ENCODE results near the gene TOR1A.
"Not testable (repeated sequence)": the region's sequence is repeated elsewhere in the genome, so short reads cannot be mapped to it uniquely, and the experiment has no call there.

Gene TOR1A

DNA sequence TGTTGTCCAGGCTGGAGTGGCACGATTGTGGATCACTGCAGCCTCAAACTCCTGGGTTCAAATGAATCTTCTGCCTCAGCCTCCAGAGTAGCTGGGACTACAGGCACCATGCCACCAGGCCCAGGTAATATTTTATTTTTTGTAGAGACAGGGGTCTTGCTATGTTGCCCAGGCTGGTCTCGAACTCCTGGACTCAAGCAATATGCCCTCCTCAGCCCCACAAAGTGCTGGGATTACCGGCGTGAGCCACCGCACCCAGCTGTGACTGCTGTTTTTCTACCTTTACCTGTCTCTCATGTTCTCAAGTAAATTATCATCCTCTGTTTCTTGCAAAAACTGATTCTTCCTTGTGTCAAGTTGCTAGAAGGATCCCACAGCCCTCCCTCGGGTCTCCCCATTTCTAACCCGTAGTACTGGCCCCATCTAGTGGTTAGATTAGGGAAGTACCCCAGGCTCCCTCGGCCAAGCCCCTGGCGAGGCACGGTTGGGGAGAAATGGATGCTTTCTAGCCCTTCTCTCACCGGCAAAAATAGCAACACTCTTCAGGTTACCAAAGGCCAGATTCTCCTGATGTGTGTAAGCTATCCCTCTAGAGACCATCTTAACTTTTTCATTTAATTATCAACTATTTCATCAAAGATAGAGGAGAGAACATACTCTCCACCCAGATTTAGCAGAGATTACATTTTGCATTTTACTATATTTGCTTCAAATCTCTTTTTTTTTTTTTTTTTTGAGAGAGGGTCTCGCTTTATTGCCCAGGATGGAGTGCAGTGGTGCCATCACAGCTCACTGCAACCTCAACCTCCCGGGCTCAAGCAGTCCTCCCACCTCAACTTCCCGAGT, 40.2 kb downstream of the TOR1A start:
- Mint-ChIP-seq H3K36me3 (no peaks in the 10 kb centered on the region), H3K4me1 (peaks cover 5% of the 10 kb centered on the region), H3K4me3 (no peak overlapping the region), H3K27me3 (no peaks in the 10 kb centered on the region), H3K27ac (no peak overlapping the region), H3K9me3 (no peaks in the 10 kb centered on the region)

DNA sequence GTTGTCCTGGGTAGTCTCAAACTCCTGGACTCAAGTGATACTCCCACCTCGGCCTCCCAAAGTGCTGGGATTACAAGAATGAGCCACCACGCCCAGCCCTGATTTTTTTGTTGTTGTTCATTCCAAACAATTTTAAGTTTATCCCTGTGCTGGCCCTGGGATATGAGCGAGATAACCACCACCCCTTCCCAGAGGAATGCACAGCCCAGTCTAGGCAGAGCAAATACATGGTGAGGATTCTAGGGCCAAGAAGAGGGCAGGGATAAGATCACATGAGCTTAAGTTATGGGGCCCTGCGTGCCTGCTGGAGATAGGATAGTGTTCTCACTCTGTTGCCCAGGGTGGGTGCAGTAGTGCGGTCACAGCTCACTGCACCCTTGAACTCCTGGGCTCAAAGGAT, 42.0 kb downstream of the TOR1A start:
- Mint-ChIP-seq H3K36me3 (no peaks in the 10 kb centered on the region), H3K4me3 (no peak overlapping the region), H3K9me3 (no peaks in the 10 kb centered on the region), H3K27ac (no peak overlapping the region), H3K27me3 (no peaks in the 10 kb centered on the region), H3K4me1 (peaks cover 13% of the 10 kb centered on the region)

DNA sequence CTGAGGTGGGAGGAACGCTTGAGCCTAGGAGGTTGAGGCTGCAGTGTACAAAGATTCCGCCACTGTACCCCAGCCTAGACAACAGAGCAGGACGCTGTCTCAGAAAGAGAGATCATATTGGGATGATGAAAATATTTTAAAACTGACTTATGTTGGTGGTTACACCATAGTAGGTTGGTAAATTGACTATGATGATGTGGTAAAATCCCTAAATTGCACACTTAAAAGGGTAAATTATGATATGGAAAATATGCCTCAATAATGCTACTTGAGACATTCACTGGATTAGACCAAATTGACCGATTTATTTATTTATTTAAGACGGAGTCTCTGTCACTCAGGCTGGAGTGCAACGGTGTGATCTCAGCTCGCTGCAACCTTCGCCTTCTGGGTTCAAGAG, 42.8 kb downstream of the TOR1A start:
- Mint-ChIP-seq H3K36me3 (no peaks in the 10 kb centered on the region), H3K27me3 (no peaks in the 10 kb centered on the region), H3K27ac (no peak overlapping the region), H3K4me1 (peaks cover 14% of the 10 kb centered on the region), H3K4me3 (no peak overlapping the region), H3K9me3 (no peaks in the 10 kb centered on the region)

DNA sequence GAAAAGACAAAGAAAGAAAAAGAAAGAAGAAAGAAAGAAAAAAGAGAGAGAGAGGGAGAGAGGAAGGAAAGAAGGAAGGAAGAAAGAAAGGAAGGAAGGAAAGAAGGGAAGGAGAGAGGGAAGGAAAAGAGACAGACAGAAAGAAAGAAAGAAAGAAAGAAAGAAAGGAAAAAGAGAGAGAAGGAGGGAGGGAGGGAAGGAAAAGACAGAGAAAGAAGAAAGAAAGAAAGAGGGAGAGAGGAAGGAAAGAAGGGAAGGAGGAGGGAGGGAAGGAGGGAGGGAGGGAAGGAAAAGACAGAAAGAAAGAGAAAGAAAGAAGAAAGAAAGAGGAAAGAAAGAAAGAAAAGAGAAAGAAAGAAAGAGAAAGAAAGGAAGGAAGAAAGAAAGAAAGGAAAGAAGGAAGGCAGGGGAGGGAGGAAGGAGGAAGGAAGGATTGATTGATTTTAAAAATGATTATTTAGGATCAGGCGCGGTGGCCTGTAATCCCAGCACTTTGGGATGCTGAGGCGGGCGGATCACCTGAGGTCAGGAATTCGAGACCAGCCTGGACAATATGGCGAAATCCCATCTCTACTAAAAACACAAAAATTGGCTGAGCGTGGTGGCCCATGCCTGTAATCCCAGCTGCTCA, 44.3 kb downstream of the TOR1A start:
- Mint-ChIP-seq H3K4me1 (peaks cover 14% of the 10 kb centered on the region), H3K4me3 (no peak overlapping the region), H3K36me3 (no peaks in the 10 kb centered on the region), H3K27me3 (no peaks in the 10 kb centered on the region), H3K27ac (no peak overlapping the region), H3K9me3 (no peaks in the 10 kb centered on the region)

DNA sequence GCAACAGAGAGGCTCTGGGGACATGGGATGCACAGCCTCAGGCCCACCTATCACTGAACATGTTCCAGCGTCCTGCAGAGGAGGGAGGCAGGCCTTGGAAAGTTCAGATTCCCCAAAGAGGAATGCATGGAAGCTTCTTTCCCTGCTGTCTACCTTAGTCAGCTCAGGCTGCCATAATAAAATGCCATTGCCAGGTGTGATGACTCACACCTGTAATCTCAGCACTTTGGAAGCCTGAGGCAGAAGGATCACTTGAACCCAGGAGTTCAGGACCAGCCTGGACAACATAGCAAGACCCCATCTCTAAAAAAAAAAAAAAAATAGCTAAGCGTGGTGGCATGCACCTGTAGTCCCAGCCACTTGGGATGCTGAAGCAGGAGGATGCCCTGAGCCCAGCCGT, 45.5 kb downstream of the TOR1A start:
- Mint-ChIP-seq H3K4me3 (no peak overlapping the region), H3K27me3 (no peaks in the 10 kb centered on the region), H3K27ac (no peak overlapping the region), H3K36me3 (no peaks in the 10 kb centered on the region), H3K9me3 (no peaks in the 10 kb centered on the region), H3K4me1 (peaks cover 9% of the 10 kb centered on the region)

DNA sequence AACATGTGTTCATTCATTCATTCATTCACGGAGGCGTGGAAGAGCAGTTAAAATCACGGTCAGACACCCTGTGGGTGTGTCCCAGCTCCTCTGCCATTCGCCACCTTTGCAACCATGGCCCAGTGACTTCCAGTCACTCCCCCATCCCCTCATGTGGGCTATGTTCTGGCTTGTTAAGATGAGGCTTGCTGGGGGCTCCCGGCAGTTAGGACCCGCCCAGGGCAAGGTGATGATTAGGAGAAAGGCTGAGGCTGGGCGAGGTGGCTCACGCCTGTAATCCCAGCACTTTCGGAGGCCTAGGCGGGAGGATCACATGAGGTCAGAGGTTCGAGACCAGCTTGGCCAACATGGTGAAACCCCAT, 46.2 kb downstream of the TOR1A start:
- Mint-ChIP-seq H3K4me1 (peaks cover 9% of the 10 kb centered on the region), H3K27ac (no peak overlapping the region), H3K27me3 (no peaks in the 10 kb centered on the region), H3K4me3 (no peak overlapping the region), H3K9me3 (no peaks in the 10 kb centered on the region), H3K36me3 (no peaks in the 10 kb centered on the region)

DNA sequence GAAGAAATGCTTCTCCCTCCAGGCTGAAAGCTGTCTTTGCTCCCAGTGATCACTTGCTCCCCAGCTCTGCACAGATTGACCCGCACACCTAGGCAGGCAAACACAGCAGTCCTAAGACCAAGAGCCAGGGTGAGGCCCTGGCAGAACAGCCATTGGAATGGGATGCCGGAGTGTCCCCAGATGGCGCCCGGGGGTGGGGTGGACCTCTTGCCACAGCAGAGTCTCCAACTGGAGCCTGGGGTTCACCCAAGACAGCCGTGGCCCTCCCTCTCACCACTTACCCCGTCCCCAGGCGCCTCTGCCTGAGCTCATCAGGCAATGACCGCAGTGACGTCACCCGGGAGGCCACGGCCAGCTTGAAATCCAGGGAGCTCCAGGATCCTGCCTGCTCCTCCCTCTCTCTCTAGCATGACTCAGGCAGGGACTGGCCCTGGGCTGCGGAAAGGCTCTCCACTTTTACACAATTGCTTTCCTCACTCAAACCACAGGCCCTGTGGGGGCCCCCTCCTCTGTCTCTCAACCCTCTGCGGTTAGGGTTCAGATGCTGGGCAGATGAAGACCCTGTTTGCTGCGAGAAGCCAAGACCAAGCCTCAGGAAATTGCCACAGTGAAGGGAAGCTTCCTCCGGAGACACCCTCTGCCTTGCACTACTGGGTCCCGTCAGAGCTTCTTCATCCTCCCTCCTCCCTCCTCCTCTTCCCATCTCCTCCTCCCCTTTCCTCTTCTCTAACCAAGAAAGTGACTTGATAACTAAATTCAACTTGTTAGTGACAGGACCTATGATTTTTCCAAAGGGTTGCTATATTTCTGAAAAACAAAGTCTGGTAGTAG, 46.8 kb downstream of the TOR1A start:
- Mint-ChIP-seq H3K4me3 (peak overlapping the region; percentile 23), H3K4me1 (peaks cover 9% of the 10 kb centered on the region), H3K9me3 (no peaks in the 10 kb centered on the region), H3K27ac (no peak overlapping the region), H3K27me3 (no peaks in the 10 kb centered on the region), H3K36me3 (no peaks in the 10 kb centered on the region)

DNA sequence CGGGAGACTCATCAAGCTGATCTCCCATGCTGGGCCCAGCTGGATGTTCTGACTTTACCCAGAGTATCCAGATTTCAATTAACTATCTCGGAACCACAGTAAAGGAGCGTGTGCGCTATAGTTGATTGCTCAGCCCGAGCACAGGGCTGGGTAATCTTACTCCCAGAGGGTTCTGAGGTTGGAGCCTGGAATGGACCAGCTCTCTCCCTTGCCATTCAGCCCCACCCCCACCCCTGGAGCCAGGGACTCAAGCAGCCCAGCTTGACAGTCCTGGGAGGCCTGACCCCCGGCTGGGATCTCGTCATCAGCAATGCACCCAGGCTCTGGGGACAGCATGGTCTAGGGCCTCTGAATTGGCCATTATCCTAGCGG, 47.4 kb downstream of the TOR1A start:
- H3K4me1 Mint-ChIP-seq: peaks cover 9% of the 10 kb centered on the region
- H3K4me3 Mint-ChIP-seq: no peak overlapping the region
- no peak overlapping the region for H3K27ac Mint-ChIP-seq
- H3K36me3 Mint-ChIP-seq: no peaks in the 10 kb centered on the region
- H3K27me3 Mint-ChIP-seq: no peaks in the 10 kb centered on the region
- H3K9me3 Mint-ChIP-seq: no peaks in the 10 kb centered on the region

DNA sequence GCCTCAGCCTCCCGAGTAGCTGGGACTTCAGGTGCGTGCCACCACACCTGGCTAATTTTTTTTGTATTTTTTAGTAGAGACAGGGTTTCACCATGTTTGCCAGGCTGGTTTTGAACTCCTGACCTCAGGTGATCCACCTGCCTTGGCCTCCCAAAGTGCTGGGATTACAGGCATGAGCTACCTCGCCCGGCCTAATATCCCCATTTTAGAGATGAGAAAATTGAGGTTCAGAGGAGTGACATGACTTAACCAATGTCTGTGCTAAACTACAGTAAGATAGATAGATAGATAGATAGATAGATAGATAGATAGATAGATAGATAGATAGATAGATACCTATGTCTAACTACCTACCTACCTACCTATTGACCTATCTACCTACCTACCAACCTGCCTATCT, 47.8 kb downstream of the TOR1A start:
- H3K36me3 Mint-ChIP-seq, H3K4me1 Mint-ChIP-seq, H3K27me3 Mint-ChIP-seq, H3K9me3 Mint-ChIP-seq, H3K27ac Mint-ChIP-seq, H3K4me3 Mint-ChIP-seq: not testable (repeated sequence)

DNA sequence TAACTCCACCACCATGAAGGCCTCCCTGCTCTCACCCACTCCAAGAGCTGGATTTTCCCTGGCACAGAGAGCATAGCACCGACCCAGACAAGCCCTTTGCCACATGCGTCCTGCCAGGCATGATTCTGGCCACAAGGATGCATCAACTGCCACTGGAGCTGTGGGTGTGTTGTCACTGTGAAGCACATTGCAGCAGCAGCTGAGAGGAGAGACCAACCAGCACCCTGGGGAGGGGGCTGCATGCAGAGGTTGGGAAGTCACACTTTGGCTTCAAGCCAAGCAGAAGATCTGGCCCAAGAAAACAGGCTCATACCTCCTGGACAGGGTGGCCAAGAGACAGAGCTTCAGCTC, 48.5 kb downstream of the TOR1A start:
- H3K27ac Mint-ChIP-seq: no peak overlapping the region
- H3K9me3 Mint-ChIP-seq: no peaks in the 10 kb centered on the region
- H3K4me1 Mint-ChIP-seq: peaks cover 9% of the 10 kb centered on the region
- no peaks in the 10 kb centered on the region for H3K36me3 Mint-ChIP-seq
- H3K4me3 Mint-ChIP-seq: no peak overlapping the region
- no peaks in the 10 kb centered on the region for H3K27me3 Mint-ChIP-seq

DNA sequence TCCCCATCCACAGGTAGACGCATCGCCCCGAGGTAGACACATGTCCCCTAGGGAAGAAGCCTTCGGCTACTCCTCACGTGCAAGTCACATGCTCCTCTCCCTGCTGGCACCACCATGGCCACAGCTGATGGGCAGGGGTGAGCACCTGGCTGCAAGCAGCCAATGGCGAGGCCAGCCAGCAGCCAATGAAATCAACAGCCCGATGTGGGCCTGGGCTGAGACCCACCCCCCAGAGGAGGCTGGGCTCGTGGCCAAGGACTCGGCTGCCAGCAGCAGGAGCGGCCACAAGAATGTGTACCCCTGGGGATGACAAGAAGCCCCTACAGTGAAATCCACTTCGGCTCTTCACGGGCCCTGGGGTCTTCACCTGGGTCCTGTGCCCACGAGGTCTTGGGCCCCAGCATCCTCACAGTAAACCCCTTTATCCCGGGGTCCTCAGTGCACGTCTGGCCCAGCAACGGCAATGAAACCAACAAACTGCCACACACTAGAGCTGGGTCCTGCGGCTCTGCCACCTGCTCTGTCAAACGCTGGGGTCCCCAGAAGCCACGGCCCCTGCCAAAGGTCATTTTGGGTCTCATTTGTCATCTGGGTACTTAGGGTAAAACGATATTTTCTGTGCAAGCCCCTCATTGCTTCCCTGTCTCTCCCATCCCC, 49.0 kb downstream of the TOR1A start:
- Mint-ChIP-seq H3K4me3 (no peak overlapping the region), H3K4me1 (peaks cover 9% of the 10 kb centered on the region), H3K27me3 (no peaks in the 10 kb centered on the region)

DNA sequence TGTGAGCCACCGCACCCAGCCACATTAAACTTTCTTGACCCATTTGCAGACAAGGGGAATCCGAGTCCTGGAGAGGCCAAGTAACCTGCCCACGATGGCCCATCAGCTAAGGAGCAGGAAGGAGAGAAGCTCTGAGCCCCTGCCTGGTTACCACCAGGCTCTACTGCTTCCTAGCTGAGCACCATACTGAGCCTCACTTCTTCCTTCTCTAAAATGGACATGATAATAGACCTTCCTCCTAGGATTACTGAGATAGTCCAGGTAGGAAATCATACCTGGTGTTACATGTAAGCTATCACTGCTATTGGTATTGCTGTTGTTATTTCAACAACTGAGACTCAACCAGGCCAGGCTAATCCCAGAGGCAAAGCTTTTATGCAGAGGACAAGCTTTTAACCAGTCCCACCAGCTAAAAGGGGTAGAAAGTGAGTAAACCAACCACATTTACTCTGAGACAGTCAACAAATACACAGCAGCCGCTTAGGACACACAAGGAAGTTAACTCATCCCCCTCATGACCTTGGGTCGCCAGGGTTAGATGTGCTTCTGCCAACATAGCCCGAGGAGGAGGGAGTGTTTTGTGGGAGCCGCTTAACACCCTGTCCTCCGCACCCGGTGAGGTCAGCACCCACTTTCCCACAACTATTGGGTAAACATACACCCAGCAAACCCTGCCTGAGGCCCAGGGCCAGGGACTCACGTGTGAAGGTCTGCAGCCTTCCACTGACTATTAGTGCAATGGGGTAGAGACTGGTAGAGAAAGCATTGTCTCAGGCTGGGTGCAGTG, 50.5 kb downstream of the TOR1A start:
- peaks cover 9% of the 10 kb centered on the region for H3K4me1 Mint-ChIP-seq
- H3K27ac Mint-ChIP-seq: peak overlapping the region; percentile 26
- H3K9me3 Mint-ChIP-seq: no peaks in the 10 kb centered on the region
- H3K27me3 Mint-ChIP-seq: no peaks in the 10 kb centered on the region
- H3K36me3 Mint-ChIP-seq: no peaks in the 10 kb centered on the region
- H3K4me3 Mint-ChIP-seq: no peak overlapping the region

More for the DNA sequence above, 49.0 kb downstream of the TOR1A start:
- Mint-ChIP-seq H3K9me3 (no peaks in the 10 kb centered on the region), H3K36me3 (no peaks in the 10 kb centered on the region), H3K27ac (no peak overlapping the region)

DNA sequence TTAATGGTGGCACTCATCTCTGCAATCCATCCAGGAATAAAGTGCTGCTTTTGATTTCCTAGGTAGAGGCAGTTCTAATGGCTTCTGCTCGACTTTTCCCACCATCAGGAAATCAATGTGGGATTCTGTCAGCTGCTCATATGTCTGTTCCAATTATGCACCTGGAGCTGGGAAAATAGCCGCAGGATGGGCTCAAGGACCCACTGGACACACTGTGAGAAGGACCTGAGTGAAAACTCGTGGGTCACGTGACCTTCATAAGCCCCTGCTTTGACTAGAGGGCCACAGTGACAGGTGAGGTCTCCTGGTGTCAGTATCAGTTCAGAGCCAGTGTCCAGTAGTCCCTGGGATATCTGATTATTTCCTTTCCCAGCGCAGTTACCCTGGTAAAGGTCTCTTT, 53.2 kb downstream of the TOR1A start:
- no peak overlapping the region for H3K27ac Mint-ChIP-seq
- H3K36me3 Mint-ChIP-seq: no peaks in the 10 kb centered on the region
- no peak overlapping the region for H3K4me3 Mint-ChIP-seq
- no peaks in the 10 kb centered on the region for H3K9me3 Mint-ChIP-seq
- no peaks in the 10 kb centered on the region for H3K27me3 Mint-ChIP-seq
- no peaks in the 10 kb centered on the region for H3K4me1 Mint-ChIP-seq

DNA sequence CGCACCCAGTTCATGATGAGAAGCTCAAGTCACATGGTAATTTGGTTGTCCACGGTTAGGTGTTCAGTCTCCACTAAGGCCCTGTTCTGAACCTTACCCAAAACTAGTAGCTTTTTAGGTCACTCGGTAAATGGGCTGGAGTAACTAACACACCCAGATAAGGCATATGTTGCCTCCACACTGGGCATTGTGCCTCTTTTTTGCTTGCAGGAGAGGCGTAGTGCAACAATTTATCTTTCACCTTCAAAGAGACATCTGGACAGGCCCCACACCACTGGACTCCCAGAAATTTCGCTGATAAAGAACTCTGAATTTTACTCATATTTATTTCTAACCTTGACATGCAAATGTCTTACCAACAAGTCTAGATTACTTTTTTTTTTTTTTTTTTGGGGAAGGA, 54.3 kb downstream of the TOR1A start:
- no peaks in the 10 kb centered on the region for H3K4me1 Mint-ChIP-seq
- H3K9me3 Mint-ChIP-seq: no peaks in the 10 kb centered on the region
- no peak overlapping the region for H3K27ac Mint-ChIP-seq
- no peak overlapping the region for H3K4me3 Mint-ChIP-seq
- H3K36me3 Mint-ChIP-seq: no peaks in the 10 kb centered on the region
- no peaks in the 10 kb centered on the region for H3K27me3 Mint-ChIP-seq

DNA sequence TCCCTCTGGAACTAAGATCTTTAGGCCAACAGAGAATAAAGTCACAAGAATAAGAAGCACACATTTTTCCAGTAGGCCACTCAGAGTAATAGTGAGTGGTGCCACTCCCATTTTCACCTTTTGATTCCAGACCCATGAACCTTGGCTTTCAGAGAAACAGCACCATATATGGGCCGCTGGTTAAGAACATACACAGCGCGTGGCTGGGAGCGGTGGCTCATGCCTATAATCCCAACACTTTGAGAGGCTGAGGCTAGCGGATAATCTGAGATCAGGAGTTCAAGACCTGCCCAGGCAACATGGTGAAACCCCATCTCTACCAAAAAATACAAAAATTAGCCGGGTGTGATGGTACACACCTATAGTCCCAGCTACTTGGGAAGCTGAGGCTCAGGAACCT, 55.5 kb downstream of the TOR1A start:
- Mint-ChIP-seq H3K4me3 (no peak overlapping the region), H3K27me3 (no peaks in the 10 kb centered on the region), H3K9me3 (no peaks in the 10 kb centered on the region), H3K27ac (no peak overlapping the region), H3K36me3 (no peaks in the 10 kb centered on the region), H3K4me1 (no peaks in the 10 kb centered on the region)
